ENCODE data around the gene DUXA. TPM values are rescaled to one million over a fixed set of nuclear protein-coding genes. Genes with fewer than 3 reads are reported as not detected.
"Not testable (repeated sequence)": the region's sequence is repeated elsewhere in the genome, so short reads cannot be mapped to it uniquely, and the experiment has no call there.

DUXA gene
- total RNA-seq (2014; rRNA removed; shearing (Covaris generic)): not detected in 2 replicates

GRCh38 chr19:57167385-57167784, at the start of gene DUXA:
TSS of gene DUXA (minus strand) at chr19:57167485. CDS start at chr19:57167443, 42 bp downstream.
- Histone ChIP-seq H3K4me3 (ENCODE audit: insufficient read depth, low read depth, low read length) (no peak within 1 kb of the TSS), H3K36me3 (replicated peaks; ENCODE audit: control insufficient read depth, insufficient read depth, low read length) (no peaks in the 10 kb centered on the region), H3K27me3 (ENCODE audit: control insufficient read depth, insufficient read depth, low read length) (no peaks in the 10 kb centered on the region)
- DNase-seq: no peak

GRCh38 chr19:57212109-57212508, 44.8 kb upstream of the DUXA start:
- Histone ChIP-seq H3K4me3 (ENCODE audit: insufficient read depth, low read depth, low read length) (no peak overlapping the region), H3K36me3 (replicated peaks; ENCODE audit: control insufficient read depth, insufficient read depth, low read length) (peaks cover 24% of the 10 kb centered on the region), H3K27me3 (ENCODE audit: control insufficient read depth, insufficient read depth, low read length) (no peaks in the 10 kb centered on the region)
- DNase-seq: no peak

- DNase-seq: no peak
- no peaks in the 10 kb centered on the region for H3K27me3 ChIP-seq (ENCODE audit: control insufficient read depth, insufficient read depth, low read length)
- peaks cover 29% of the 10 kb centered on the region for H3K36me3 ChIP-seq (replicated peaks; ENCODE audit: control insufficient read depth, insufficient read depth, low read length)
Measured at GRCh38 chr19:57210381-57210780, 43.1 kb upstream of the DUXA start.

DNA sequence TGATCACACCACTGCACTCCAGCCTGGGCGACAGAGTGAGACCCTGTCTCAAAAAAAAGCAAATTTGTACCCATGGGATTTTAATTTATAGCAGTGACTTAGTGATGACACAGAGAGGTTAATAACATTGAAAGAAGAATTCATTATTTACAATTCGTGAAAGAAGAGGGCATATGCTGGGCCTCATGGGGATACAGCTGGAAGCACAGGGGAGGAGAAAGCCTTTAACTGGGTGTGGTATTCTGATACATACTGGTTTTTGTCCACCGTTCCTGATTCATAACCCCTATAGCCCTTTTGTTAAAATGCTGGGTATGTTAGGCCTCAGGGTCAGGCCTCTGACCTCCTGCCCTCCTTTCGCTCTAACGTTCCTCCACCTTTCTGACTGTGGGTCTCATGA, 34.9 kb upstream of the DUXA start:
- Histone ChIP-seq H3K27me3 (ENCODE audit: control insufficient read depth, insufficient read depth, low read length) (no peaks in the 10 kb centered on the region), H3K4me3 (ENCODE audit: insufficient read depth, low read depth, low read length) (no peak overlapping the region), H3K36me3 (replicated peaks; ENCODE audit: control insufficient read depth, insufficient read depth, low read length) (peaks cover 7% of the 10 kb centered on the region; the same call in 1 of the 2 replicates)
- no peak for DNase-seq

More at GRCh38 chr19:57210381-57210780, 43.1 kb upstream of the DUXA start:
- H3K4me3 ChIP-seq (ENCODE audit: insufficient read depth, low read depth, low read length): no peak overlapping the region

- not testable (repeated sequence) for DNase-seq; H3K4me3 ChIP-seq (ENCODE audit: insufficient read depth, low read depth, low read length); H3K27me3 ChIP-seq (ENCODE audit: control insufficient read depth, insufficient read depth, low read length); H3K36me3 ChIP-seq (replicated peaks; ENCODE audit: control insufficient read depth, insufficient read depth, low read length)
Measured at GRCh38 chr19:57197874-57198273, 30.6 kb upstream of the DUXA start.

DNA sequence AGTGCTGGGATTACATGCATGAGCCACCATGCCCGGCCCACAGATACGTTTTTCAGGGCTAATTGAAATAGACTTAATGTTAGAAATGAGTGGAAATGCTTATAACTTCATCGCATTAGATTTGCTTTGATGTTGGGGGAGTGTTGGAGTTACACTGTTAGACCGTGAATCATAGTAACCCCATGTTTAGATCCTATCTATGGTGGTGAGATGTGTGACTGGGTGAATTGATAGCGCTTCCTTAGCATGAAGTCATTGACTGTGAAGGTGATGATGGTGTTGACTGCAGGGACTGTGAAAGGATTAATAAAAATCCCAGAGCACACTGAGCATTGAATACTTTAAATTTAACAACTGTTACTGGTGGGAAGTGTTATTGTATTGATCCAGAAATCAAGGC, 25.7 kb upstream of the DUXA start:
- peaks cover 9% of the 10 kb centered on the region for H3K36me3 ChIP-seq (replicated peaks; ENCODE audit: control insufficient read depth, insufficient read depth, low read length)
- no peak for DNase-seq
- H3K27me3 ChIP-seq (ENCODE audit: control insufficient read depth, insufficient read depth, low read length): no peaks in the 10 kb centered on the region
- no peak overlapping the region for H3K4me3 ChIP-seq (ENCODE audit: insufficient read depth, low read depth, low read length)

- Histone ChIP-seq H3K27me3 (ENCODE audit: control insufficient read depth, insufficient read depth, low read length) (no peaks in the 10 kb centered on the region), H3K4me3 (ENCODE audit: insufficient read depth, low read depth, low read length) (peak overlapping the region; percentile 90), H3K36me3 (replicated peaks; ENCODE audit: control insufficient read depth, insufficient read depth, low read length) (peaks cover 9% of the 10 kb centered on the region)
- no peak for DNase-seq
Measured at GRCh38 chr19:57192077-57192420, 24.8 kb upstream of the DUXA start.

- DNase-seq: peak; percentile 92
- peaks cover 9% of the 10 kb centered on the region for H3K36me3 ChIP-seq (replicated peaks; ENCODE audit: control insufficient read depth, insufficient read depth, low read length)
- H3K4me3 ChIP-seq (ENCODE audit: insufficient read depth, low read depth, low read length): peak within 1 kb of the TSS; percentile 90
- no peaks in the 10 kb centered on the region for H3K27me3 ChIP-seq (ENCODE audit: control insufficient read depth, insufficient read depth, low read length)
Measured at GRCh38 chr19:57191141-57192076, 24.1 kb upstream of the DUXA start, which contains the start of gene ZNF264. TSS of gene ZNF264 (plus strand) at chr19:57191500. CDS start at chr19:57191914, 414 bp downstream.

DNA sequence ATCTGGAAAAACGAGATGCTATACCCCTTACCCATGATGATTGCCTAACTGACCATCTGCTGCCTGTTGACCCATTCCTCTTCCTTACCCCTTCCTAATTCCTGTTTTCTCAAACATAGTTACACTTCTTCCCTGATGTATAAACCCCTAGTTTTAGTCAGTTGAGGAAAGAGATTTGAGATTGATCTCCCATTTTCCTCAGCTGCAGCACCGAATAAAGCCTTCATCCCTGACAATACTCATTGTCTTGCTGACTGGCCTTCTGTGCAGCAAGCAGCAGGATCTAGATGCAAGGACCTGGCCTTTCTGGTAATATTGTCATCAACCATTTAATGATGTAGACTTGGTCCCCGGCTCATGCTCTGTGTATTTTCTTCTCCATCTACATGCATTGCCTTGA, 23.0 kb upstream of the DUXA start:
- H3K27me3 ChIP-seq (ENCODE audit: control insufficient read depth, insufficient read depth, low read length): no peaks in the 10 kb centered on the region
- DNase-seq: no peak
- H3K4me3 ChIP-seq (ENCODE audit: insufficient read depth, low read depth, low read length): no peak overlapping the region
- peaks cover 9% of the 10 kb centered on the region for H3K36me3 ChIP-seq (replicated peaks; ENCODE audit: control insufficient read depth, insufficient read depth, low read length)

DNA sequence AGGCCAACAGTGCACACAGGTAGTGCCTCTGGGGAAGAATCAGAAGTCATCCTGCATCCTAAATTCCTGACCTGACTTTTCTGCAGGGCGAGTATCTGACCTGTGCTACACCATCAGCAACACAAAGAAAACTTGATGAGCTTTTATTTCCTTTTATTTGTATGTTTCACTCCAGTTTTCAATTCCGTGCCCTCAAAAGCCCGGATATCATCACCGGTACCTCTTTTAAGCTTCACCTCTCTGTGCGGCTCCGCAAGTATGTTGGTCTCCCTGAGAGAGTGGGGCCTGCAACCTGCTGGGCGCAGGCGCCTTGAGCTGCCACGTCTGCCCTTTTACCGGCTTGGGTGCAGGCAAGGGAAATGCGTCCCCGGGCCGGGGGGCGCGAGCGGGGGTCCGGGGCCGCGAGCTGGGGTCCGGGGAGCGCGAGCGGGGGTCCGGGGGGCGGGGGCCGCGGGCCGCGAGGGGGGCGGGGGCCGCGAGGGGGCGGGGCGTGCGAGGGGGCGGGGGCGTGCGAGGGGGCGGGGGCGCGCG, 4.3 kb upstream of the DUXA start:
- DNase-seq: peak; percentile 89
- peak overlapping the region; percentile 30; the same call in 1 of the 2 replicates for H3K4me3 ChIP-seq (ENCODE audit: insufficient read depth, low read depth, low read length)
- H3K27me3 ChIP-seq (ENCODE audit: control insufficient read depth, insufficient read depth, low read length): no peaks in the 10 kb centered on the region

GRCh38 chr19:57165846-57166245, 1.4 kb downstream of the DUXA start:
- Histone ChIP-seq H3K36me3 (replicated peaks; ENCODE audit: control insufficient read depth, insufficient read depth, low read length) (no peaks in the 10 kb centered on the region), H3K4me3 (ENCODE audit: insufficient read depth, low read depth, low read length) (no peak overlapping the region), H3K27me3 (ENCODE audit: control insufficient read depth, insufficient read depth, low read length) (no peaks in the 10 kb centered on the region)
- no peak for DNase-seq

More for the DNA sequence above, 4.3 kb upstream of the DUXA start:
- H3K36me3 ChIP-seq (replicated peaks; ENCODE audit: control insufficient read depth, insufficient read depth, low read length): no peaks in the 10 kb centered on the region

DNA sequence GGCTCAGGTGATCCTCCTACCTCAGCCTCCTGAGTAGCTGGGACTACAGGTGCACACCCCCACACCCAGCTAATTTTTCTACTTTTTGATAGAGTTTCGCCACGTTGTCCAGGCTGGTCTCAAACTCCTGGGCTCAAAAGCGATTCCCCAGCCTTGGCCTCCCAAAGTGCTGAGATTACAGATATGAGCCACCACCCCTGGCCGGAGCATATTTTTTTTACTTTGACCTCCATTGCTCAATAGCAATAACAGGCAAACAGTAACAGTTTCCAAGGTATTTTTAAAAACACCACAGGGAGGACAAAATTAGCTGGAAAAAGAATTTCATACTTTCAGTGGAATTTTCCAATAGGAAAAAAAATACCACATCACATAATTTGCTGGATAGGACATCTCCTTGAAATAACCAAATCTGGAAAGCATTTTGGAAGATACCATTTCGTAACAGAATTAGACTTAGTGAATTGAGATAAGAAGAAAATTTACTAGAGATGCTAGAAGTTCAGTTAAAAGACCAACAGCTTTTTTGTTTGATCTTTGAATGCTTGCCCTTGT, 5.2 kb downstream of the DUXA start:
- no peak overlapping the region for H3K4me3 ChIP-seq (ENCODE audit: insufficient read depth, low read depth, low read length)
- no peaks in the 10 kb centered on the region for H3K36me3 ChIP-seq (replicated peaks; ENCODE audit: control insufficient read depth, insufficient read depth, low read length)
- H3K27me3 ChIP-seq (ENCODE audit: control insufficient read depth, insufficient read depth, low read length): no peaks in the 10 kb centered on the region
- no peak for DNase-seq

GRCh38 chr19:57152921-57153320, 14.4 kb downstream of the DUXA start:
- DNase-seq: no peak
- no peak overlapping the region for H3K4me3 ChIP-seq (ENCODE audit: insufficient read depth, low read depth, low read length)
- H3K36me3 ChIP-seq (replicated peaks; ENCODE audit: control insufficient read depth, insufficient read depth, low read length): no peaks in the 10 kb centered on the region
- no peaks in the 10 kb centered on the region for H3K27me3 ChIP-seq (ENCODE audit: control insufficient read depth, insufficient read depth, low read length)

- DNase-seq: no peak
- no peaks in the 10 kb centered on the region for H3K27me3 ChIP-seq (ENCODE audit: control insufficient read depth, insufficient read depth, low read length)
- no peak overlapping the region for H3K4me3 ChIP-seq (ENCODE audit: insufficient read depth, low read depth, low read length)
- H3K36me3 ChIP-seq (replicated peaks; ENCODE audit: control insufficient read depth, insufficient read depth, low read length): no peaks in the 10 kb centered on the region
Measured at GRCh38 chr19:57141699-57142098, 25.6 kb downstream of the DUXA start.

GRCh38 chr19:57135797-57136196, 31.5 kb downstream of the DUXA start:
- Histone ChIP-seq H3K36me3 (replicated peaks; ENCODE audit: control insufficient read depth, insufficient read depth, low read length) (no peaks in the 10 kb centered on the region), H3K4me3 (ENCODE audit: insufficient read depth, low read depth, low read length) (no peak overlapping the region), H3K27me3 (ENCODE audit: control insufficient read depth, insufficient read depth, low read length) (no peaks in the 10 kb centered on the region)
- no peak for DNase-seq

Data from H7 (cell line).